NCI-H1694 treated with DMSO at 0.1 percent for 48 hours (cell line): ENCODE data around the gene FBXL20.

ENCODE experiments used
- DNase-seq: peaks from one replicate; lab custom pipeline; 2025; lab: John Stamatoyannopoulos, UW

FBXL20 gene

DNA sequence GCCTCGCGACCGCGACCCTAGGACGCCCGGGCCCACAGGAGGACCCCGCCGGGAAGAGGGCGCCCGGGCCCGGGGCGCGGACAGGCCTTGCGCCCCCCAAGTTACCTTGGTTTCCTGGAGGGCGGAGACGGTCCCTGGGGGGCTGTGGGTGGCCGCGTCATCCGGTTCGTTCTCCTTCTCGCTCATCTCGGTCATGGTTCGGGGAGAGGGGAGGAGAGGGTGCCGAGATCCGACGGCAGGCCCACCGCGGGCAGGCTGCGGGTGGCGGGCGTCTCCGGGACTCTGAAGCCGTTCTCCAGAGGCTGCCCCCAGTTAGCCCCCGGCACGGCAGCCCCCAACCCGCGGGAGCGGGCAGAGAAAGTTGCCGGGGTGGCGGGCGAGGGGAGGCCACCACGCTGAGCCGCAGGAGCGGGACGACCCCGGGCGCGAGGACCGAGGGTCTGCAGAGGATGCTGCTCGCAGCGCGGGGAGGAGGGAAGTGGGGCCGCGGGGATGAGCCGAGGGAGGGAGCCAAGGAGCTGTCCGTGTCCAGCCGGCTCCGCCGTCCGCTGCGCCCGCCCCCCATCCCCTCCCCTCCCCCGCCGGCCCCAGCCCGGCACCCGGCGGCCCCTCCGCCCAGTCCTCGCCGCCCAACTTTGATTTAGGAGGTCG lies 176.0 kb downstream of the FBXL20 start, which contains the start of gene STAC2:
TSS of gene STAC2 (minus strand) at position 638 of the 651 bp plus-strand sequence. CDS start at position 195, 443 bp downstream.
- DNase-seq = no peak

DNA sequence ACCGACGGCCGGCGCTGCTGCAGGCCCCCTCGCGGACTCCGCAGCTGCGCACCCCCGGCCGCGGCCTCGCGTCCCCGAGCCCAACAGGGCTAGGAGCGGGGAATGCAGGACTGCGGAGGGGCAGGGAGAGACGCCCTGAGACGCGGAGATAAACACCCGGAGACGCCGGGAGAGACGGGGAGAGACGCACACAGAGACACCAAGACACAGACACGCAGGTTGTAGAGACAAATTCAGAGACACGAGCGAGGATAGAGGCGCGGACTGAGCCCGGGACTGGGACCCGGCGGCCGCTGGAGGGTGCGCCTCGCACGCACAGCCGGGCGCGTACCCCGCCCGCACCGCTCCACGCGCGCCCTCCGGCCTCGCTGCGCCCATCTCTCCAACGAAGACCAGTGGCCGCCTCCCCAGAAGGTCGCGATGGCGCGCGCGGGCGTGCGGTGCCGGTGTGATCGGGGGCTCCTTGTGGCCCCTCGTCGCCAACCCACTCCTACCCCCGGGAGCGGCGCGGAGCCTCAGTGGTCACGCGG lies 176.6 kb downstream of the FBXL20 start:
- no peak for DNase-seq

GRCh38 chr17:39223907-39224777 lies 177.3 kb downstream of the FBXL20 start:
- no peak for DNase-seq

DNA sequence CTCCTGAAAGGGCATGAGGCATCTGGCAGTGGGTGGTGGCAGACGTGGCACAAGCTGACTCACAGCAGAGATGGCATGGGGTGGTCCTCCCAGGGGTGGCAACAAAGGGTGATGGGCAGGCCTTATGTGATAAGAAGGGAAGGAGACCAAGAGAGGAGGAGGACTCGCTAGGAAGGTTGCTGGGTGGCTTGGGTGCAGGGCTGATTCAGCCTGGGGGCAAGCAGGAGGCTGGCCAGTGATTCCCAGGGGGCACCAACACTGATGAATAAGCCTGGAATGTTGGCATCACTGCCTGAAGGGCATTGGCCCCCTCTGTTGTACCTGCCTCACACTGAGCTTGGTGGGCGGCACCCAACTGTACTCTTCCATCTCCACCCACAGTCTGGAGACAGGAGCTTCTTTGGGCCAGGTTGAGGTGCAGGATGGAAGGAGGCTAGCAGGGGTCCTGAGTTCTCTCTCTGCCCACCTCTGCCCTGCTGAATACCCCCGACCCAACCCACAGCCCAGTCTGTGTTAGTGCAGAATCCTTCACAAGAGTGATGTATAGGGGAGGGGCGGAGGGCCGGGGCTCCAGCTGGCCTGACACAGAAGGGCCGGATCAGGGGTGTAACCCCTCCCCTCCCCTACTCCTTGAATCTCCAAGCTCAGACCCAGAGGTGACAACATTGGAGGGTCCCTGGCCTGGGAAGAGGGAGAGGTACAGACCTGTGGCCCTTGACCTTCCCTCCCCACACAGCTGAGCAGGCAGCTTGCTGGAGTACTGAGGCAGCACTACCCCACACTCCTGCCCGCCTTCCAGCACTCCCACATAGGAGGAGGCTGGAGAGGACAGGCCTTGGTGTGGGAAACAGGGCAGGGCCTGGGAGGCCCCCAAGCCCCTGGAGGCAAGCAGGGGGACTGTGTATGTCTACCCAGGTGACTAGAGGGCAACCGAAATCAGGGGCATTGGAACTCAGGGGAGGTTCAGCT lies 178.3 kb downstream of the FBXL20 start:
- DNase-seq = no peak

- DNase-seq = no peak
These were observed 179.3 kb downstream of the FBXL20 start for GRCh38 chr17:39222151-39222550.

DNA sequence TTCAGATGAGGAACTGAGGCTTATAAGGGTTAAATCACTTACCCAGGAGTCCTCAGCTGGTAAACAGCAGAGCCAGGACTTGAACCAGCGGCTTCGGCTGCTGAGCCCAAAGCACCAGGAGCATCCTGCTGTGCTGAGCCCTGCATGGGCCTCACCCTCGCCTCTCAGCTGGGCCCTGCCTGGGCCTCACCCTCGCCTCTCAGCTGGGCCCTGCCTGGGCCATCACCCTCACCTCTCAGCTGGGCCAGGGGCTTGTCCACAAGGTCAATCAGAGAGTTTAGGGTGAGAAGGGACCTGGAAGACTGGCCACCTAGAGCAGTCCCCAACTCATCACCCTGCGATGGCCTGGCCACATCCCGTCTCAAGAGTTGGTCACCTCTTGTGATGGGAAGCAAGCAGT lies 179.9 kb downstream of the FBXL20 start:
- DNase-seq = no peak

DNA sequence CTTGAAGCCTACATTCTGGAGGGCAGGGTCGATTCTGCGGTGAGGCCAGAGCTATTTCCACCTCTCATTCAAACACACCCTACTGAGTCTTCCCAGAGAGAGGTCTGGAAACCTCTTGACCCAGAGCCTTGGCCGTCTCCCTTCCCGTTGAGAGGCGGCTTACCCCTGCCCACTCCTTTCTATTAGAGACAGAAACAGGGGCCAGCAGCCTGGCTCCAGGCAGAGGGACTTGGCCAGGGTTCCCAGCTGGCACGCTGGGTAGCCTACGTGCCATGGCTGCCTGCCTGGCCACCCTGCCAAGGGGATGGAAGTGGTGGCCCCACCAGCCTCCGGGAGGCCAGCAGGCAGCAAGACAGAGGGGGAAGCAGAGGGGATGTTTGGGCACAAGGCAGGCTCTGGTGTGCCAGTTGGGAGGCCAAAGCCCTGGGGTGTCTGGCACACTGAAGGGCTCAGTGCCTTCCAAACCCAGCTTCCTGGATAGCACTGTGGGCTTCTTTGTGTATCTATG lies 181.7 kb downstream of the FBXL20 start:
- DNase-seq = no peak

- no peak for DNase-seq
These were observed 182.5 kb downstream of the FBXL20 start for GRCh38 chr17:39218906-39219305.

GRCh38 chr17:39217734-39218369 lies 183.6 kb downstream of the FBXL20 start:
- DNase-seq = no peak

DNA sequence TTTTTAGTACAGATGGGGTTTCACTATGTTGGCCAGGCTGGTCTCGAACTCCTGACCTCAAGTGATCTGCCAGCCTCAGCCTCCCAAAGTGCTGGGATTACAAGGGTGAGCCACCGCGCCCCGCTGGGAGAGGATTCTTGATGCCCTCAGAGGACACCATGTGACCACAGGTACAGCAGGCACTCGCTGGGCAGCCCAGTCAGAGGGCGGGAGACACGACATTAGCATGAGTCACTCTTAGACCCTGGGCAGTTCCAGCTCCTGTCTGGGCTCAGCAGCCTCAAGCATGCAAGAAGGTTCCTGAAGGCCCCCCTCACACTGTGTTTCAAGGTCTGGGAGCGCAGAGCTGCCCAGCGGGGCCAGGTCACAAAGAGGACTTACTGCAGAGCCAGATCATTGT lies 187.6 kb downstream of the FBXL20 start:
- no peak for DNase-seq

GRCh38 chr17:39212841-39213480 lies 188.5 kb downstream of the FBXL20 start:
- no peak for DNase-seq

DNA sequence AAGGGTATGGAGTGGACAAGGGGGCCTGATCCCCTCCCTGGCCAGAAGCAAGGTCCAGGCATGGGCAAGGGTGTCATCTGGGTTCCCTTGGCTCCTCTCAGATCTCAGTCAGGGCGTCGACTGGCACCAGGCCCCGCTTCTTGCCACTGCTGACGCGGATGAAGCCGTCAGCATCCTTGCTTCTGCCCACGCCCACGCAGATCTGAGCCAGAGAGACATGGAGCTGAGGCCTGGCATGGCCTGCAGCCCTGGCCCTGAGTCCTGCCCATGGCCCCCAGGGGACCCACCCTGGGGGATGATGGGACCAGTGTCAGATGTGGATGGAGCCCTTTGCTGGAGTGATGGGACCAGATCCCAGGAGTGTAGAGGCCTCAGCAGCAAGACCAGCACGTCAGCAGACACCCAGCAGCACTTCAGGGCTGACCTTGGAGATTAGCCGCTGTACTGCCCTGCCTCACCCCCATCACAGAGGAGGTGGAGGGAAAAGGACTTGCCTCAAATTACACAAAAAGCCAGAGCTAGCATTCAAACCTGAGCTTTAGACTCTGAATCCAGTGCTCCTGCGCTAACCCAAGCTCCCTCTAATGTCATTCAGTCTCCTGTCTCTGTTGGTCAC lies 189.1 kb downstream of the FBXL20 start:
- DNase-seq = no peak

GRCh38 chr17:39210093-39210434 lies 191.4 kb downstream of the FBXL20 start:
- no peak for DNase-seq

DNA sequence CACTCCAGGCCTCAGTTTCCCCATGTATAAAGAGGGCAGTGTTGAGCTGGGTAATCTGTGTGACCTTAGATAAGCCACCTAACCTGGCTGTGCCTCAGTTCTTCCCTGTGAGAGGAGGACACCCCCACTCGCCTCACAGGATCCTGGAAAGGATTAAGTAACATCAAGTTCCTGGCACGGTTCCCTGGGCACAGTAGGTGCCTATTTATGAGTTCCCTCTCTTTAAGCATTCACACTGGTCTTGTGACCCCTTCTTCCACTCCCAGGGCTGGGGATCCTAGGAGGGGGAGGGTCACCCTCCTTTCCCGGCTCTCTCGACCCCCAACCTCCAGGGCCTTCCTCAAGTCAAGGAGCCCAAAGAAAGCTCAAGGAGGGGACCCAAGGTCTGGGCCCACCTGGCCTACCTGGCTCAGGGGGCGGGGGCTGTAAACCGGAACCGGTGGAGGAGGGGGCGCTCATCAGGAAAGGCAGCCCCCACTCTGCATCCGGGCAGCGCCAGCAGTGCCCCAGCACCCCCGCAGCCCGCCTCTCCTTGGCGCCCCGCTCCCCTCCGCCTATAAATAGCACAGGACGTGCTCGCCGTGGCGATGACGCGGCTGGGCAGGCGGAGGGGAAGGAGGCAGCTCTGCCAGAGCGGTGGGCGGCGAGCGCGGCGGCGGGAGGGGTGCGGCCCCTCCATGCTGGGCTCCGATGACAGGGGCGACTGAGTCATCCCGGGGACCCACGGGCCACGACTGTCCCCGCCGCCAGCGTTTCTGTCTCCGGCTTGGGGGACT lies 191.9 kb downstream of the FBXL20 start:
- no peak for DNase-seq

DNA sequence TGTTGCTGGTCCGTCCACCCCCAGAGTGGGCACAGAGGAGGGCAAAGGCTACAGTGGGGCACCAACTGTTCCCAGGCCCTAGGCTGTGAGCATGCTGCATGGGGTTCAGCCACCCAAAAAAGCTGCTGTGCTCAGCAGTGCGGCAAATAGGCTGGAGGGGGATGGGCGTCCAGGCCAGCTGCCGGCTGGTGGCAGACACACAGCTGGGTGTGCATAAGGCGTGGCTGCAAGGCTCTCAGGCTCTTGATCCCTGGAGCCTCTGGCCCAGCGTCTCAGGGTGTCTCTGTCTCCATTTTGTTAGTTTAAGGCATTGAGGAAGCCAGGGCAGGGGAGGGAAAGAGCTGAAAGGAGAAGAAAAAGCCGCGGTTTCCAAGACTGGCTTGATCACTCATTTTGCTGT lies 192.5 kb downstream of the FBXL20 start:
- DNase-seq = peak; percentile 60

DNA sequence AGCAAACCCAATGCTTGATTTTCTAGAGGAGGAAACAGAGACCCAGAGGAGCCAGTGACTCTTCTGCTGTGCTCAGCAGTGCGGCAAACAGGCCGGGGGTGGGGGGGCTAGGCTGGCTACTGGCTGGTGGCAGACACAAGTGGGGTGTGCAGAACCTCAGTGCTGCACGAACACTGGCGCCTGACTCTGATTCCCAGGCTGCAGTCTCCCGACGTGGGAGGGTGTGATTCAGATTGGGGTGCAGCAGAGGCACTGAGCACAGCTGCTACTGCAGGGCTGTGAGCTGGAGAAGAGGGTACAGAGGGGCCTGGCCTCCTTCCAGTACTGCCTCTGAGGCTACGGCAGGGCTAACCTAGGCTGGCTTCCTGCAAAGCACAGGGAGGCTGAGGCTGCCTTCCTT lies 193.3 kb downstream of the FBXL20 start:
- DNase-seq = peak; percentile 47

DNA sequence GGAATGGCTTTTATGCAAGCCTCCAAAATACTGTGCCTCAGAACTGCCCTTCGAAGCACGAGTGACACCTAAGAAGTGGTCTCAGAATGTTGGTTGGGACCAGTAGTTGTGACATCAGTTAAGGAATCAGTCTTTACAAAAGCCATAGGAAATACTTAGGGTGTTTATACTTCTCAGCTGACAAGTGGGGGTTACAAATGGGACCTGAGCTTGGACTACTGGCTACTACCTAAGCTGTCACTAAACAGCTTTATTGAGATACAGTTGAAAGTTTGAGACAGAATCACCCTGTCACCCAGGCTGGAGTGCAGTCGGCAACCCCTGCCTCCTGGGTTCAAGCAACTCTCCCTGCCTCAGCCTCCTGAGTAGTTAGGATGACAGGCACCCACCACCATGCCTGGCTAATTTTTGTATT lies 196.3 kb downstream of the FBXL20 start:
- no peak for DNase-seq

DNA sequence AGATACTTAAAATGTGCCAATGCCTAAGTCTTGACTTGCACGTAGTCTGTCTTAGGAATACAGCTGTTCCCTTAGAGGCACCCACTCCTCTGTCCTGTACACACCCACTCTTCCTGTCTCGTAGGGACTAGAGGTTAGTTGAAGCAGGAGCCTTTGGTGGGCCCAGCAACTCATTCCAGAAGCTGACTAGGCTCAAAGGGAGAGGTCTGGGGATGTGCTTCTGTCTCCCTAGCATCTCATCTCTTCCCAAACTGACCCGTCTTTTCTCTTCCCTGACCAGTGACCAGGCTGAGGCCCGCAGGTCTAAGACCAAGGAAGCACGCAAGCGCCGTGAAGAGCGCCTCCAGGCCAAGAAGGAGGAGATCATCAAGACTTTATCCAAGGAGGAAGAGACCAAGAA lies 197.2 kb downstream of the FBXL20 start:
- no peak for DNase-seq
